IPS-15b (cell line): ENCODE results near the gene SLC22A6.
A peak's percentile ranks its signal among the peaks of the same experiment; 100 is the strongest.

Experiments used
- H3K27me3 ChIP-seq: one replicate; pipeline ENCODE4 v1.6.1; 2013; ENCODE audit warnings: low read length; ENCODE audit not compliant: control insufficient read depth, insufficient read depth
- H3K36me3 ChIP-seq: one replicate; pipeline ENCODE4 v1.6.1; 2013; ENCODE audit warnings: low read length; ENCODE audit not compliant: control insufficient read depth, insufficient read depth
- H3K4me1 ChIP-seq: one replicate; pipeline ENCODE4 v1.6.1; 2013; ENCODE audit warnings: mild to moderate bottlenecking, low read length; ENCODE audit not compliant: control insufficient read depth, insufficient read depth
- H3K4me3 ChIP-seq: one replicate; pipeline ENCODE4 v1.5.1; 2013; ENCODE audit warnings: low read depth, low read length
- H3K9ac ChIP-seq: one replicate; pipeline ENCODE4 v1.6.1; 2013; ENCODE audit warnings: low read depth, mild to moderate bottlenecking, low read length
- H3K9me3 ChIP-seq: one replicate; pipeline ENCODE4 v1.6.1; 2013; ENCODE audit warnings: mild to moderate bottlenecking, low read length; ENCODE audit not compliant: control insufficient read depth, insufficient read depth

The SLC22A6 gene

GRCh38 chr11:63012839-63013238 is 28.1 kb upstream of the SLC22A6 start:
- Histone ChIP-seq H3K27me3 (no peaks in the 10 kb centered on the region), H3K4me1 (no peaks in the 10 kb centered on the region), H3K9me3 (no peaks in the 10 kb centered on the region), H3K36me3 (no peaks in the 10 kb centered on the region), H3K4me3 (no peak overlapping the region), H3K9ac (no peak overlapping the region)

DNA sequence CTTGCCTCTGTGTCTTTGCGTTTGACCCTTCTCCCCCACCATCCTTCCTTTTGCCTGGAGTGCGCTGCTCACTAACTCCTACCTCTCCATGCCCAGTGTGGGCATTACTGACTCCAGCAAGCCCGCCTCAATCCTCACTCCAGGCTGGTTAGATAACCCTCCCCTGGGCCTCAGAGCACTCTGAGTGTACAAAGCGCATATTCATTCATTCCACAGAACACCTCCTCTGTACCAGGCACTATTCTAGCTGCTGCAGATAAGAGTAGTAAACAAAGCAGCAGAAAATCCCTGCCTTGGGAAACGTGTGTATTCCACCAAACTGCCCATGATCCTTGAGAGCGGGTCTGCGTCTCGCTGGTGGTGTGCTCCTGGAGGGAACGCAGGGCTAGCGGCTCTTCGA is 27.7 kb upstream of the SLC22A6 start:
- Histone ChIP-seq H3K36me3 (no peaks in the 10 kb centered on the region), H3K9me3 (no peaks in the 10 kb centered on the region), H3K4me1 (no peaks in the 10 kb centered on the region), H3K9ac (no peak overlapping the region), H3K4me3 (no peak overlapping the region), H3K27me3 (no peaks in the 10 kb centered on the region)

DNA sequence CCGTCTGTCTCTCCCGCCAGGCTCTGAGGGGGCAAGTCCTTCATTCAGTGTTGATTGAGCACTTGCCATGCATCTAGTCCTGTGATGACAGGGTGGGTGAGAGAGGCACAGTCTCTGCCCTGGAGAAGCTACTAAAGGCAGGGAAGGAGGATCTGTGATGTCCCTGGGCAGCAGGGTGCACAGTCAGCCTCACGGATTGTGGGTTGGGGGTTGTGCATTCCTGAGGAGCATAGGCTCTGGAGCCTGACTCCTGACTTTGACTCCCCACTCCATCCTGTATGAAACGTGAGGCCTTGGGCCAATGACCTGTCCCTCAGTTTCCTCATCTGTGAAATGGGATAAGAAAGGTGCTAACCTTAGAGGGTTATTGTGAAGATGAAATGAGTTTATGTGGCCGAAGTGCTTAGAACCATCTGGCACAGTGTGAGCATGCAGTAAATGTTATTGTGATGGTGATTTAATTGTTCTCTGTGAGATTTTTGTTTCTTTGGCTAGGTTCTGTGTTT is 26.2 kb upstream of the SLC22A6 start:
- Histone ChIP-seq H3K9me3 (no peaks in the 10 kb centered on the region), H3K27me3 (no peaks in the 10 kb centered on the region), H3K36me3 (no peaks in the 10 kb centered on the region), H3K4me3 (no peak overlapping the region), H3K9ac (no peak overlapping the region), H3K4me1 (no peaks in the 10 kb centered on the region)

DNA sequence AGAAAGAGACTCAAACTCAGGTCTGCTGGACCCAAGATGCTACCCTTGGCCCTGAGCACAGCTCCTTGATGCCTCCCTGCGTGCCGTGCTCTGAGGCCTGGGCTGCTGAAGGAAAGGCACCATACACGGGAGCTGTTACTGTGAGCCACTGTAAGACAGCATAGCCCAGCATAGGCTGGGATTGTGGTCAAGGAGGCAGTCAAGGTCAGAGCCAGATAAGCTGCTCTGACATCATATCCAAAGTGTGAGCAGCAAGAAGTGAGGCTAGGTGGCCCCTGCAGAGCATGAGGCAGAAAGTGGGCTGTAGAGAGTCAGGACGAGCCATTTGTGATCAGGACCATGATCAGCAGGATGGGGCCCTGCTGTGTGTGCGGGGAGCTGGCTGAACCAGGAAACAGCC is 23.2 kb upstream of the SLC22A6 start:
- no peaks in the 10 kb centered on the region for H3K27me3 ChIP-seq
- H3K9ac ChIP-seq: peak overlapping the region; percentile 39
- no peaks in the 10 kb centered on the region for H3K4me1 ChIP-seq
- H3K36me3 ChIP-seq: no peaks in the 10 kb centered on the region
- no peaks in the 10 kb centered on the region for H3K9me3 ChIP-seq
- H3K4me3 ChIP-seq: no peak overlapping the region

- Histone ChIP-seq H3K27me3 (no peaks in the 10 kb centered on the region), H3K4me1 (no peaks in the 10 kb centered on the region), H3K4me3 (no peak overlapping the region), H3K9ac (no peak overlapping the region), H3K36me3 (no peaks in the 10 kb centered on the region), H3K9me3 (no peaks in the 10 kb centered on the region)
These were observed 16.7 kb upstream of the SLC22A6 start for GRCh38 chr11:63001456-63001855.

- Histone ChIP-seq H3K9me3 (no peaks in the 10 kb centered on the region), H3K36me3 (no peaks in the 10 kb centered on the region), H3K4me1 (no peaks in the 10 kb centered on the region), H3K4me3 (no peak overlapping the region), H3K9ac (no peak overlapping the region), H3K27me3 (no peaks in the 10 kb centered on the region)
These were observed 14.9 kb upstream of the SLC22A6 start for GRCh38 chr11:62999649-63000048.

DNA sequence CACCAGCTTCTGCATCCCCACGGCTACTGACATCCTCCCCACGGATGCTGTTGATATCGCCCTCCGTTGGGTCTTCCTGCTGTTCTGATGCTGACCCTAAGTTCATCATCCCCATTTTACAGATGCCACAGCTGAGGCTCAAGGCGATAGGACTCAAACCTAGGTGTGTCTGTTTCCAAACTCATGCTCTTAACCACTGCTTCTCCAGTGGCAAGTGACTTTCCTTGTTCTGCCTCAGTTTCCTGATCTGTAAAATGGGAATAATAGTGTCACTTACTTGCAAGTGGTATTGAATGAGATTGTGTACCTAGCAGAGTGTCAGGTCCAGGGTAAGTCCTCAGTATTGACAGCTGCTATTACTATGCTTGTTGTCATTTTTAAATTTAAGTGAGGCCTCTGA is 14.4 kb upstream of the SLC22A6 start:
- no peaks in the 10 kb centered on the region for H3K27me3 ChIP-seq
- no peaks in the 10 kb centered on the region for H3K36me3 ChIP-seq
- H3K9me3 ChIP-seq: no peaks in the 10 kb centered on the region
- no peak overlapping the region for H3K9ac ChIP-seq
- H3K4me1 ChIP-seq: no peaks in the 10 kb centered on the region
- H3K4me3 ChIP-seq: no peak overlapping the region

DNA sequence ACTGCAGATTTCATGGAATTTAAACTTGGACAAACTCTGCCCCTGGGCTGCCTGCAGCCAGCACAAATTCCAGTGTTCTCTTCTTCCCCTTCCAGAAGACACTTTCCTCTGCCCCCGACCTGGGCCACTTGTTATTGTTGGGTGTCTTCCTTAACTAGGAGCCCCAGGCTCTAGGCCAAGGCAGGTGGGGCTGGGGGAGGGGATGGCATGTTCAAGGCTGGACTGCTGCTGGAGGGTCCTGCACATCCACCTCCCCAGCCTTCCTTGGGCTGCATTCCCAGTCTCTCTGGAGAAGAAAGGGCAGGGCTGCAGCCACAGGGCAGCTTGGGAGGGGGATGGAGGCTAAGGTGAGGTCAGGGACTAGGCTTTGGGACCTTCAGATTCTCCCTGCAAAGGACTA is 11.5 kb upstream of the SLC22A6 start:
- no peak overlapping the region for H3K4me3 ChIP-seq
- H3K9me3 ChIP-seq: no peaks in the 10 kb centered on the region
- no peaks in the 10 kb centered on the region for H3K36me3 ChIP-seq
- H3K4me1 ChIP-seq: no peaks in the 10 kb centered on the region
- no peaks in the 10 kb centered on the region for H3K27me3 ChIP-seq
- no peak overlapping the region for H3K9ac ChIP-seq

DNA sequence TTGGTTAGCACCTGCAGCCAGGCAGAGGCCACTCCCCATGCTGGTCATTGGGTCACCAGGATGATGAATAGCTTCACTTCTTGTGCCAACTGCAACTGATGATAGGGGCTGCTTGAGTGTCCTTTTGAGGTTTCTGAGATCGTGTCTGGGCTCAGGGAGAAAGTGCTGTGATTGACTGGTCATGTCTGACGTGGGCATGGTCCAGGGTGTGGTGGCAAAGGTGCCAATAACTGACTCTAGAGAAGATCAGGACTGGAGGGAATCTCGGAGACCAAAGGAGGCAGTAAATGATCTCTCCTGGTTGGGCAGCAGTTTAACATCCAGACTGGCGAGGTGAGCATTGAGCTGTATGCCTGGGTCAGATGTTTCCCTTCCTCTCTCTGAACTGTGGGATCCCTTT is 10.0 kb upstream of the SLC22A6 start:
- no peaks in the 10 kb centered on the region for H3K36me3 ChIP-seq
- H3K27me3 ChIP-seq: no peaks in the 10 kb centered on the region
- no peaks in the 10 kb centered on the region for H3K9me3 ChIP-seq
- no peak overlapping the region for H3K9ac ChIP-seq
- no peak overlapping the region for H3K4me3 ChIP-seq
- H3K4me1 ChIP-seq: no peaks in the 10 kb centered on the region

DNA sequence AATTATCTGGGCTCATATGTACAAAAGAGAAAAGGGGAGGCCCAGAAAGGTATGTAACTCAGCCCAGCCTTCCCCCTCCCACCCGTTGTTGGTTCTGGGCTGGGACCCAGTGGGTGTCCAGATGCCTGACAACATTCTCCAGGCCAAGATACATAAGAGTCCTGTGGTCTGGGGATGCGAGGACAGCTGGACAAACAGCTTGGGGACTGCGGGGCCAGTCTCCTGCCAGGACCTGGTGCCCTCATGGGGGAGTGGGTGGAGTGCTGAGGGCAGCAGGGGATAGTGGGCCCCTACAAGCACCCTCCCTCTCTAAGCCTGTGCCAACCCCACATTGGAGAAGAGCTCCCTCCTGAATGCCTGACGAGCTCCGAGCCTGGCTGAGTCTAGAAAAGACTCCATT is 3.5 kb upstream of the SLC22A6 start:
- Histone ChIP-seq H3K4me1 (no peaks in the 10 kb centered on the region), H3K36me3 (no peaks in the 10 kb centered on the region), H3K27me3 (no peaks in the 10 kb centered on the region), H3K9ac (no peak overlapping the region), H3K4me3 (no peak overlapping the region), H3K9me3 (no peaks in the 10 kb centered on the region)

- Histone ChIP-seq H3K4me1 (no peaks in the 10 kb centered on the region), H3K9ac (no peak overlapping the region)
These were observed 429 bp upstream of the SLC22A6 start for GRCh38 chr11:62985041-62985750.

GRCh38 chr11:62983536-62984199 is 1.1 kb downstream of the SLC22A6 start:
- Histone ChIP-seq H3K4me3 (no peak overlapping the region), H3K36me3 (no peaks in the 10 kb centered on the region), H3K4me1 (no peaks in the 10 kb centered on the region), H3K9ac (no peak overlapping the region), H3K9me3 (no peaks in the 10 kb centered on the region), H3K27me3 (no peaks in the 10 kb centered on the region)

More at GRCh38 chr11:62985041-62985750, 429 bp upstream of the SLC22A6 start:
- no peaks in the 10 kb centered on the region for H3K36me3 ChIP-seq
- no peaks in the 10 kb centered on the region for H3K9me3 ChIP-seq
- H3K4me3 ChIP-seq: no peak overlapping the region
- H3K27me3 ChIP-seq: no peaks in the 10 kb centered on the region
